GM23338 (cell line): ENCODE data around the gene POMT2. TPM values are rescaled to one million over a fixed set of nuclear protein-coding genes. Genes with fewer than 3 reads are reported as not detected.

Experiments used
- ATAC-seq: fragments of 200-7000 bp; cut with Tn5 transposase; 3 replicates; pipeline ENCODE4 v1.9.1; 2020
- DNase-seq: peaks from one replicate; pipeline ENCODE4 v3.0.0-alpha.2; 2015; ENCODE audit warnings: low spot score
- H2AFZ ChIP-seq: fragments of 200-600 bp; sonication (generic); 2 replicates; pipeline ENCODE4 v1.8.0; 2016; ENCODE audit warnings: antibody characterized with exemption, mild to moderate bottlenecking, moderate library complexity
- H3F3A ChIP-seq: fragments of 200-600 bp; sonication (generic); replicated peaks from 2 replicates; pipeline ENCODE4 v1.8.0; 2017; ENCODE audit warnings: antibody characterized with exemption, mixed run types, low read depth
- H3K27ac ChIP-seq: fragments of 200-600 bp; sonication (generic); 2 replicates; pipeline ENCODE4 v1.6.1; 2016; ENCODE audit warnings: low read depth
- H3K27me3 ChIP-seq: fragments of 200-600 bp; sonication (generic); 2 replicates; pipeline ENCODE4 v1.8.0; 2016; ENCODE audit warnings: mild to moderate bottlenecking, mixed run types, moderate library complexity; ENCODE audit not compliant: insufficient read depth
- H3K36me3 ChIP-seq: fragments of 200-600 bp; sonication (generic); 2 replicates; pipeline ENCODE4 v1.8.0; 2016; ENCODE audit warnings: mild to moderate bottlenecking; ENCODE audit not compliant: insufficient read depth
- H3K4me1 ChIP-seq: fragments of 200-600 bp; sonication (generic); 2 replicates; pipeline ENCODE4 v1.8.0; 2016; ENCODE audit warnings: mild to moderate bottlenecking, moderate library complexity; ENCODE audit not compliant: insufficient read depth
- H3K4me2 ChIP-seq: fragments of 200-600 bp; sonication (generic); 2 replicates; pipeline ENCODE4 v1.7.1; 2017; ENCODE audit warnings: mixed run types
- H3K4me3 ChIP-seq: fragments of 200-600 bp; sonication (generic); 2 replicates; pipeline ENCODE4 v1.6.1; 2016; ENCODE audit warnings: mixed run types
- H3K79me2 ChIP-seq: fragments of 200-600 bp; sonication (generic); replicated peaks from 2 replicates; pipeline ENCODE4 v1.8.0; 2017; ENCODE audit warnings: mild to moderate bottlenecking; ENCODE audit not compliant: insufficient read depth
- H3K9me2 ChIP-seq: fragments of 200-600 bp; sonication (generic); 2 replicates; pipeline ENCODE4 v1.8.0; 2017; ENCODE audit not compliant: insufficient read depth
- H4K20me1 ChIP-seq: fragments of 200-600 bp; sonication (generic); replicated peaks from 2 replicates; pipeline ENCODE4 v1.8.0; 2017; ENCODE audit warnings: mild to moderate bottlenecking; ENCODE audit not compliant: insufficient read depth
- H3K27ac Mint-ChIP-seq: 2 replicates; pipeline ENCODE4 v1.8.0; 2020; ENCODE audit warnings: inconsistent platforms, mild to moderate bottlenecking, moderate library complexity, mixed read lengths
- H3K27me3 Mint-ChIP-seq: 3 replicates; pipeline ENCODE4 v1.8.0; 2022; ENCODE audit warnings: low read depth, mild to moderate bottlenecking, moderate library complexity, mixed read lengths, inconsistent platforms; ENCODE audit not compliant: insufficient read depth, poor library complexity
- H3K36me3 Mint-ChIP-seq: 3 replicates; pipeline ENCODE4 v1.8.0; 2021; ENCODE audit warnings: low read depth, mild to moderate bottlenecking, inconsistent platforms, moderate library complexity, mixed read lengths
- H3K4me1 Mint-ChIP-seq: 3 replicates; pipeline ENCODE4 v1.8.0; 2020; ENCODE audit warnings: mild to moderate bottlenecking, inconsistent platforms, mixed read lengths
- H3K4me3 Mint-ChIP-seq: 3 replicates; pipeline ENCODE4 v1.8.0; 2021; ENCODE audit warnings: moderate library complexity, mild to moderate bottlenecking, inconsistent platforms, mixed read lengths
- H3K9me3 Mint-ChIP-seq: 3 replicates; pipeline ENCODE4 v1.8.0; 2020; ENCODE audit warnings: moderate library complexity, mild to moderate bottlenecking, inconsistent platforms, mixed read lengths
- CREB1 ChIP-seq: fragments of 250-450 bp; sonication (Bioruptor Pico); IDR thresholded peaks from 2 replicates; pipeline ENCODE4 v1.5.0; 2020; ENCODE audit warnings: low read depth, mild to moderate bottlenecking, moderate library complexity
- EZH2 ChIP-seq: fragments of 200-600 bp; sonication (generic); IDR thresholded peaks from one replicate; pipeline ENCODE4 v1.8.0; 2017; ENCODE audit warnings: antibody characterized with exemption, mild to moderate bottlenecking, low read depth; ENCODE audit not compliant: unreplicated experiment
- EZH2phosphoT487 ChIP-seq: fragments of 200-600 bp; sonication (generic); IDR thresholded peaks from one replicate; pipeline ENCODE4 v1.8.1; 2018; ENCODE audit warnings: antibody characterized with exemption; ENCODE audit not compliant: unreplicated experiment
- JUNB ChIP-seq: IDR thresholded peaks from one replicate; pipeline ENCODE4 v1.6.1; 2016; ENCODE audit warnings: antibody characterized with exemption; ENCODE audit not compliant: unreplicated experiment
- NANOG ChIP-seq: IDR thresholded peaks from 2 replicates; pipeline ENCODE4 v1.6.1; 2016; ENCODE audit warnings: antibody characterized with exemption, borderline replicate concordance
- POLR2AphosphoS5 ChIP-seq: IDR thresholded peaks from 2 replicates; pipeline ENCODE4 v1.6.1; 2016; ENCODE audit warnings: antibody characterized with exemption, low read depth
- REST ChIP-seq: IDR thresholded peaks from one replicate; pipeline ENCODE4 v1.6.1; 2018; ENCODE audit warnings: antibody characterized with exemption; ENCODE audit not compliant: unreplicated experiment
- STAT1 ChIP-seq: IDR thresholded peaks from one replicate; pipeline ENCODE4 v1.6.1; 2016; ENCODE audit warnings: antibody characterized with exemption; ENCODE audit not compliant: unreplicated experiment
- ZNF114 ChIP-seq: fragments of 250-450 bp; sonication (Bioruptor Pico); IDR thresholded peaks from 2 replicates; pipeline ENCODE4 v1.5.0; 2020; ENCODE audit warnings: mild to moderate bottlenecking, moderate library complexity
- ZNF331 ChIP-seq: fragments of 250-450 bp; sonication (Bioruptor Pico); IDR thresholded peaks from 2 replicates; pipeline ENCODE4 v1.5.0; 2020; ENCODE audit warnings: low read depth, mild to moderate bottlenecking, moderate library complexity
- polyA plus RNA-seq: library from polyadenylated mRNA; unstranded; fragments of >200 nt; fragmentation: Nextera tagmentation; extraction: Ambion mirVana; gene quantifications from 2 replicates; pipeline ENCODE4 v1.2.1, GENCODE V29; 2016
- total RNA-seq: library from RNA; depleted of rRNA; stranded (reverse); fragments of >200 nt; shearing (Covaris generic); gene quantifications from 2 replicates; pipeline ENCODE4 v1.2.3, GENCODE V29; 2014
- TF ChIP-seq, protein P1 (sequence below), 2 experiments: fragments of 200-600 bp in 1 of 2; sonication (generic) in 1 of 2; conservative IDR thresholded peaks; 2 replicates each; pipeline versions ENCODE4 v1.5.1 to v1.6.1; 2016 to 2017; ENCODE audit warnings: antibody characterized with exemption in 2 of 2, low read depth in 2 of 2, mild to moderate bottlenecking in 2 of 2, moderate library complexity in 1 of 2
- TF ChIP-seq, protein P2 (sequence below): IDR thresholded peaks from 2 replicates; pipeline ENCODE4 v1.6.1; 2016; ENCODE audit warnings: antibody characterized with exemption
- TF ChIP-seq, protein P3 (sequence below): fragments of 250-450 bp; sonication (Bioruptor Pico); IDR thresholded peaks from 2 replicates; pipeline ENCODE4 v1.5.0; 2020; ENCODE audit warnings: mild to moderate bottlenecking, moderate library complexity

POMT2 gene
- total and polyA plus RNA-seq, 2 experiments from 2014 or later: 24.3 to 29.9 TPM

DNA sequence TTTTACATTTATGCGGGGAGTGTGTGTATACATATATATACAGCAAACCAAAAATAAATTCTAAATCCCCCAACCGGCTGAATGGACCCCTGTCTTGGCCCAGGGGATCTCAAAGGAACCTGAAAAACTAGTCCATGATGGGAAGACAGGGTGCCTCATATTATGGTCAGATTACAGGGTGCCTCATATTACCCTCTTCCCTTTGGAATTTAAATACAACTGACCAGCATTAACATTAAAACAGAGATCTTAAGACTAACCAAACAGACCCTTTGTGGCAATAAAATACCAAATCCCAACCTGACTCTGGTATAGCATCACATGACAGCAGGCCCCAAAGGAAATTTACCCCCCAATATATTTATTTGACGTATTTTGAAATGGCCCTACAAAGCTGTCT lies 17.2 kb upstream of the POMT2 start:
- H3K4me3 Mint-ChIP-seq: peak overlapping the region; percentile 47; the same call in 1 of the 3 replicates

More for the DNA sequence above, 17.2 kb upstream of the POMT2 start:
- H3K36me3 ChIP-seq: no peaks in the 10 kb centered on the region
- H3K27me3 Mint-ChIP-seq: no peaks in the 10 kb centered on the region
- H3K4me1 Mint-ChIP-seq: peaks cover 68% of the 10 kb centered on the region
- H3K27ac ChIP-seq: peak overlapping the region; percentile 68
- no peak overlapping the region for H2AFZ ChIP-seq
- H3K36me3 Mint-ChIP-seq: peaks cover 20% of the 10 kb centered on the region; the same call in 2 of the 3 replicates
- no peaks in the 10 kb centered on the region for H3K9me3 Mint-ChIP-seq
- peaks cover 43% of the 10 kb centered on the region for H3K4me1 ChIP-seq
- H3K79me2 ChIP-seq: no peaks in the 10 kb centered on the region
- peak overlapping the region; percentile 23; the same call in 1 of the 2 replicates for H3K4me2 ChIP-seq
- H3K27me3 ChIP-seq: no peaks in the 10 kb centered on the region
- H4K20me1 ChIP-seq: no peaks in the 10 kb centered on the region
- ATAC-seq: peak; percentile 67
- H3F3A ChIP-seq: no peaks in the 10 kb centered on the region
- peak; percentile 49 for DNase-seq
- no peak overlapping the region for H3K4me3 ChIP-seq
- TF ChIP-seq EZH2phosphoT487 (no peak), EZH2 (no peak), ZNF114 (no peak), ZNF331 (CRISPR knock-in tag) (no peak), CREB1 (CRISPR knock-in tag) (no peak), JUNB (no peak), REST (no peak), POLR2AphosphoS5 (no peak), NANOG (no peak; the same call in 1 of the 2 replicates), STAT1 (no peak)
- TF ChIP-seq, protein P1, sequence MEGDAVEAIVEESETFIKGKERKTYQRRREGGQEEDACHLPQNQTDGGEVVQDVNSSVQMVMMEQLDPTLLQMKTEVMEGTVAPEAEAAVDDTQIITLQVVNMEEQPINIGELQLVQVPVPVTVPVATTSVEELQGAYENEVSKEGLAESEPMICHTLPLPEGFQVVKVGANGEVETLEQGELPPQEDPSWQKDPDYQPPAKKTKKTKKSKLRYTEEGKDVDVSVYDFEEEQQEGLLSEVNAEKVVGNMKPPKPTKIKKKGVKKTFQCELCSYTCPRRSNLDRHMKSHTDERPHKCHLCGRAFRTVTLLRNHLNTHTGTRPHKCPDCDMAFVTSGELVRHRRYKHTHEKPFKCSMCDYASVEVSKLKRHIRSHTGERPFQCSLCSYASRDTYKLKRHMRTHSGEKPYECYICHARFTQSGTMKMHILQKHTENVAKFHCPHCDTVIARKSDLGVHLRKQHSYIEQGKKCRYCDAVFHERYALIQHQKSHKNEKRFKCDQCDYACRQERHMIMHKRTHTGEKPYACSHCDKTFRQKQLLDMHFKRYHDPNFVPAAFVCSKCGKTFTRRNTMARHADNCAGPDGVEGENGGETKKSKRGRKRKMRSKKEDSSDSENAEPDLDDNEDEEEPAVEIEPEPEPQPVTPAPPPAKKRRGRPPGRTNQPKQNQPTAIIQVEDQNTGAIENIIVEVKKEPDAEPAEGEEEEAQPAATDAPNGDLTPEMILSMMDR (conservative IDR thresholded peaks at IDR 0.05; ENCODE audit: low read depth in 2 of 2): no peak
- TF ChIP-seq, protein P2, sequence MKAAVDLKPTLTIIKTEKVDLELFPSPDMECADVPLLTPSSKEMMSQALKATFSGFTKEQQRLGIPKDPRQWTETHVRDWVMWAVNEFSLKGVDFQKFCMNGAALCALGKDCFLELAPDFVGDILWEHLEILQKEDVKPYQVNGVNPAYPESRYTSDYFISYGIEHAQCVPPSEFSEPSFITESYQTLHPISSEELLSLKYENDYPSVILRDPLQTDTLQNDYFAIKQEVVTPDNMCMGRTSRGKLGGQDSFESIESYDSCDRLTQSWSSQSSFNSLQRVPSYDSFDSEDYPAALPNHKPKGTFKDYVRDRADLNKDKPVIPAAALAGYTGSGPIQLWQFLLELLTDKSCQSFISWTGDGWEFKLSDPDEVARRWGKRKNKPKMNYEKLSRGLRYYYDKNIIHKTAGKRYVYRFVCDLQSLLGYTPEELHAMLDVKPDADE: no peak
- TF ChIP-seq, protein P3, sequence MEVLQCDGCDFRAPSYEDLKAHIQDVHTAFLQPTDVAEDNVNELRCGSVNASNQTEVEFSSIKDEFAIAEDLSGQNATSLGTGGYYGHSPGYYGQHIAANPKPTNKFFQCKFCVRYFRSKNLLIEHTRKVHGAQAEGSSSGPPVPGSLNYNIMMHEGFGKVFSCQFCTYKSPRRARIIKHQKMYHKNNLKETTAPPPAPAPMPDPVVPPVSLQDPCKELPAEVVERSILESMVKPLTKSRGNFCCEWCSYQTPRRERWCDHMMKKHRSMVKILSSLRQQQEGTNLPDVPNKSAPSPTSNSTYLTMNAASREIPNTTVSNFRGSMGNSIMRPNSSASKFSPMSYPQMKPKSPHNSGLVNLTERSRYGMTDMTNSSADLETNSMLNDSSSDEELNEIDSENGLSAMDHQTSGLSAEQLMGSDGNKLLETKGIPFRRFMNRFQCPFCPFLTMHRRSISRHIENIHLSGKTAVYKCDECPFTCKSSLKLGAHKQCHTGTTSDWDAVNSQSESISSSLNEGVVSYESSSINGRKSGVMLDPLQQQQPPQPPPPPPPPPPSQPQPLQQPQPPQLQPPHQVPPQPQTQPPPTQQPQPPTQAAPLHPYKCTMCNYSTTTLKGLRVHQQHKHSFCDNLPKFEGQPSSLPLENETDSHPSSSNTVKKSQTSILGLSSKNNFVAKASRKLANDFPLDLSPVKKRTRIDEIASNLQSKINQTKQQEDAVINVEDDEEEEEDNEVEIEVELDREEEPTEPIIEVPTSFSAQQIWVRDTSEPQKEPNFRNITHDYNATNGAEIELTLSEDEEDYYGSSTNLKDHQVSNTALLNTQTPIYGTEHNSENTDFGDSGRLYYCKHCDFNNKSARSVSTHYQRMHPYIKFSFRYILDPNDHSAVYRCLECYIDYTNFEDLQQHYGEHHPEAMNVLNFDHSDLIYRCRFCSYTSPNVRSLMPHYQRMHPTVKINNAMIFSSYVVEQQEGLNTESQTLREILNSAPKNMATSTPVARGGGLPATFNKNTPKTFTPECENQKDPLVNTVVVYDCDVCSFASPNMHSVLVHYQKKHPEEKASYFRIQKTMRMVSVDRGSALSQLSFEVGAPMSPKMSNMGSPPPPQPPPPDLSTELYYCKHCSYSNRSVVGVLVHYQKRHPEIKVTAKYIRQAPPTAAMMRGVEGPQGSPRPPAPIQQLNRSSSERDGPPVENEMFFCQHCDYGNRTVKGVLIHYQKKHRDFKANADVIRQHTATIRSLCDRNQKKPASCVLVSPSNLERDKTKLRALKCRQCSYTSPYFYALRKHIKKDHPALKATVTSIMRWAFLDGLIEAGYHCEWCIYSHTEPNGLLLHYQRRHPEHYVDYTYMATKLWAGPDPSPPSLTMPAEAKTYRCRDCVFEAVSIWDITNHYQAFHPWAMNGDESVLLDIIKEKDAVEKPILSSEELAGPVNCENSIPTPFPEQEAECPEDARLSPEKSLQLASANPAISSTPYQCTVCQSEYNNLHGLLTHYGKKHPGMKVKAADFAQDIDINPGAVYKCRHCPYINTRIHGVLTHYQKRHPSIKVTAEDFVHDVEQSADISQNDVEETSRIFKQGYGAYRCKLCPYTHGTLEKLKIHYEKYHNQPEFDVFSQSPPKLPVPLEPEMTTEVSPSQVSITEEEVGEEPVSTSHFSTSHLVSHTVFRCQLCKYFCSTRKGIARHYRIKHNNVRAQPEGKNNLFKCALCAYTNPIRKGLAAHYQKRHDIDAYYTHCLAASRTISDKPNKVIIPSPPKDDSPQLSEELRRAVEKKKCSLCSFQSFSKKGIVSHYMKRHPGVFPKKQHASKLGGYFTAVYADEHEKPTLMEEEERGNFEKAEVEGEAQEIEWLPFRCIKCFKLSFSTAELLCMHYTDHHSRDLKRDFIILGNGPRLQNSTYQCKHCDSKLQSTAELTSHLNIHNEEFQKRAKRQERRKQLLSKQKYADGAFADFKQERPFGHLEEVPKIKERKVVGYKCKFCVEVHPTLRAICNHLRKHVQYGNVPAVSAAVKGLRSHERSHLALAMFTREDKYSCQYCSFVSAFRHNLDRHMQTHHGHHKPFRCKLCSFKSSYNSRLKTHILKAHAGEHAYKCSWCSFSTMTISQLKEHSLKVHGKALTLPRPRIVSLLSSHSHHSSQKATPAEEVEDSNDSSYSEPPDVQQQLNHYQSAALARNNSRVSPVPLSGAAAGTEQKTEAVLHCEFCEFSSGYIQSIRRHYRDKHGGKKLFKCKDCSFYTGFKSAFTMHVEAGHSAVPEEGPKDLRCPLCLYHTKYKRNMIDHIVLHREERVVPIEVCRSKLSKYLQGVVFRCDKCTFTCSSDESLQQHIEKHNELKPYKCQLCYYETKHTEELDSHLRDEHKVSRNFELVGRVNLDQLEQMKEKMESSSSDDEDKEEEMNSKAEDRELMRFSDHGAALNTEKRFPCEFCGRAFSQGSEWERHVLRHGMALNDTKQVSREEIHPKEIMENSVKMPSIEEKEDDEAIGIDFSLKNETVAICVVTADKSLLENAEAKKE (CRISPR knock-in tag): no peak
- H3K27ac Mint-ChIP-seq: peak overlapping the region; percentile 94
- no peaks in the 10 kb centered on the region for H3K9me2 ChIP-seq
